Suprapubic skin (tissue), 4 donors: ENCODE measurements around the gene PTAR1.

Experiments
- POLR2A ChIP-seq, 2 donors: fragments of 450-650 bp; IDR thresholded peaks; one replicate each; pipeline ENCODE4 v1.6.1; 2017; ENCODE audit warnings: antibody characterized with exemption in 2 of 2, mild to moderate bottlenecking in 2 of 2, moderate library complexity in 2 of 2
- POLR2AphosphoS5 ChIP-seq, 3 donors: sonication (generic); formaldehyde crosslinking; IDR thresholded peaks; one replicate each; pipeline ENCODE4 v1.6.1; 2017; ENCODE audit warnings: antibody characterized with exemption in 3 of 3
- TF ChIP-seq, protein P1 (sequence below), 2 donors: fragments of 200-600 bp in 1 of 2; fragments of 450-650 bp in 1 of 2; sonication (generic) in 1 of 2; IDR thresholded peaks; one replicate each; pipeline ENCODE4 v1.5.1; 2016 to 2019; ENCODE audit warnings: antibody characterized with exemption in 2 of 2, mild to moderate bottlenecking in 1 of 2, moderate library complexity in 1 of 2

GRCh38 chr9:69798744-69799143 is 38.9 kb upstream of the PTAR1 start:
- TF ChIP-seq POLR2AphosphoS5 (IDR thresholded peaks at IDR 0.05) = no peak
- TF ChIP-seq, protein P1, sequence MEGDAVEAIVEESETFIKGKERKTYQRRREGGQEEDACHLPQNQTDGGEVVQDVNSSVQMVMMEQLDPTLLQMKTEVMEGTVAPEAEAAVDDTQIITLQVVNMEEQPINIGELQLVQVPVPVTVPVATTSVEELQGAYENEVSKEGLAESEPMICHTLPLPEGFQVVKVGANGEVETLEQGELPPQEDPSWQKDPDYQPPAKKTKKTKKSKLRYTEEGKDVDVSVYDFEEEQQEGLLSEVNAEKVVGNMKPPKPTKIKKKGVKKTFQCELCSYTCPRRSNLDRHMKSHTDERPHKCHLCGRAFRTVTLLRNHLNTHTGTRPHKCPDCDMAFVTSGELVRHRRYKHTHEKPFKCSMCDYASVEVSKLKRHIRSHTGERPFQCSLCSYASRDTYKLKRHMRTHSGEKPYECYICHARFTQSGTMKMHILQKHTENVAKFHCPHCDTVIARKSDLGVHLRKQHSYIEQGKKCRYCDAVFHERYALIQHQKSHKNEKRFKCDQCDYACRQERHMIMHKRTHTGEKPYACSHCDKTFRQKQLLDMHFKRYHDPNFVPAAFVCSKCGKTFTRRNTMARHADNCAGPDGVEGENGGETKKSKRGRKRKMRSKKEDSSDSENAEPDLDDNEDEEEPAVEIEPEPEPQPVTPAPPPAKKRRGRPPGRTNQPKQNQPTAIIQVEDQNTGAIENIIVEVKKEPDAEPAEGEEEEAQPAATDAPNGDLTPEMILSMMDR (IDR thresholded peaks at IDR 0.05) = no peak
- no peak for TF ChIP-seq POLR2A (IDR thresholded peaks at IDR 0.05)
